GM12891 (cell line): ENCODE results near the gene GPR162.
"Not testable (repeated sequence)": the region's sequence is repeated elsewhere in the genome, so short reads cannot be mapped to it uniquely, and the experiment has no call there.

ENCODE experiments used
- DNase-seq: peaks from one replicate; pipeline ENCODE4 v3.0.0; 2011; ENCODE audit warnings: low spot score; ENCODE audit not compliant: insufficient read length
- FAIRE-seq: peaks from 2 replicates; lab custom pipeline; 2011; peaks lifted over from hg19 to GRCh38; lab: Jason Lieb, UNC
- PAX5 ChIP-seq: IDR thresholded peaks from 2 replicates; pipeline ENCODE4 v1.6.1; 2011; ENCODE audit warnings: low read length, moderate library complexity, mild to moderate bottlenecking; ENCODE audit not compliant: insufficient read depth, severe bottlenecking
- POLR2A ChIP-seq: IDR thresholded peaks from 2 replicates; pipeline ENCODE4 v1.6.1; 2011; ENCODE audit warnings: low read depth, low read length, control low read depth
- POLR2AphosphoS5 ChIP-seq: IDR thresholded peaks from 2 replicates; pipeline ENCODE4 v1.6.1; 2011; ENCODE audit warnings: low read depth, low read length, control low read depth
- POU2F2 ChIP-seq: IDR thresholded peaks from 2 replicates; pipeline ENCODE4 v1.6.1; 2011; ENCODE audit warnings: low read depth, mild to moderate bottlenecking, control low read depth, low read length, moderate library complexity
- SPI1 ChIP-seq: IDR thresholded peaks from 2 replicates; pipeline ENCODE4 v1.6.1; 2011; ENCODE audit warnings: low read depth, low read length, control low read depth
- TAF1 ChIP-seq: IDR thresholded peaks from 2 replicates; pipeline ENCODE4 v1.6.1; 2011; ENCODE audit warnings: low read depth, low read length, control low read depth

The GPR162 gene

GRCh38 chr12:6866163-6866919 lies 44.7 kb downstream of the GPR162 start:
- no peak for DNase-seq
- no peak for TF ChIP-seq POLR2AphosphoS5
- TF ChIP-seq PAX5, result no peak
- no peak for TF ChIP-seq POU2F2
- no peak for TF ChIP-seq POLR2A
- TF ChIP-seq SPI1, result no peak
- no peak for TF ChIP-seq TAF1
- no peak for FAIRE-seq

GRCh38 chr12:6866920-6867412 lies 45.3 kb downstream of the GPR162 start:
- FAIRE-seq (no peak), DNase-seq (no peak)
- TF ChIP-seq POLR2A (no peak), POLR2AphosphoS5 (no peak), TAF1 (no peak), PAX5 (no peak), SPI1 (no peak), POU2F2 (no peak)

GRCh38 chr12:6867413-6868210 lies 46.0 kb downstream of the GPR162 start, which contains the start of gene TPI1:
TPI1 (plus strand) TSS chr12:6867531; CDS start chr12:6867567, 36 bp downstream.
- DNase-seq (peak; percentile 93), FAIRE-seq (peak; percentile 97)
- peak; percentile 98 for TF ChIP-seq POLR2A
- no peak for TF ChIP-seq PAX5
- TF ChIP-seq SPI1, result no peak
- TF ChIP-seq TAF1, result peak; percentile 96
- peak; percentile 81 for TF ChIP-seq POU2F2
- TF ChIP-seq POLR2AphosphoS5, result peak; percentile 98

DNA sequence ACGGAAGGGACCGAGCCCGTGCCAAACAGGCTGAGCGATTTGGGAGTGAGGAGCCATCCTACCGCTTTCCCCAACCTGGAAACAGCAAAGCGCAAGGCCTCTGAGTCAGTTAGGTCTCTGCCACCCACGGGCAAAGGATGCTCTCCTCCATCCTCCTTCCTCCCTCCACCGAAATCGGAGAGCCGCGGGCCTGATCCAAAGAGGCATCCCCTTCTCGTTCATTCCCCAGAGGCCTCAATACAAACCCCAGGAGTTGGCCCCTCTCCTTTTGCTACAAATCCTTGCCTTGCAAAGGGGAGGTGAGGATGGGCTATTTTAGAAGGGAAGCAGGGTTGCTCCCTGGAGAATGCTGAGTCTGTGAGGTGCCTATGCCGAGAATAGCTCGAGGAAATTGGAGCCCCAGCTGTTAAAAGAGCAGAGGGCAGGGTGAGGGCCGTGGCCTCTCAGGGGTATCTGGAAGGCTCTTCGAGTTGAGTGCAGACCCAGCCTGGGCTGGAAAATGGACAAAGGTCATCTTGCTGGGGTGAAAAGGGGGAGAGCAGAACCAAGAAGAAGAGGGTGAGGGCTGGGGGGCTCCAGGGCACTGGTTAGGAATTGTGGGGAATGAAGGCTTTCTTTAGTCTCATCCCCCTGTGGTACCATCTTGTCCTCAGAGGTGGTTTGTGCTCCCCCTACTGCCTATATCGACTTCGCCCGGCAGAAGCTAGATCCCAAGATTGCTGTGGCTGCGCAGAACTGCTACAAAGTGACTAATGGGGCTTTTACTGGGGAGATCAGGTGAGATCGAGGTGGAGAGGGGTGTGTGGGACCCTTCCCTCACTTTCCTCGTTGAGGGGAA lies 46.8 kb downstream of the GPR162 start:
- TF ChIP-seq PAX5, result no peak
- no peak for TF ChIP-seq POLR2AphosphoS5
- TF ChIP-seq SPI1, result no peak
- TF ChIP-seq TAF1, result no peak
- TF ChIP-seq POU2F2, result no peak
- TF ChIP-seq POLR2A, result no peak
- FAIRE-seq, result peak; percentile 87
- no peak for DNase-seq

DNA sequence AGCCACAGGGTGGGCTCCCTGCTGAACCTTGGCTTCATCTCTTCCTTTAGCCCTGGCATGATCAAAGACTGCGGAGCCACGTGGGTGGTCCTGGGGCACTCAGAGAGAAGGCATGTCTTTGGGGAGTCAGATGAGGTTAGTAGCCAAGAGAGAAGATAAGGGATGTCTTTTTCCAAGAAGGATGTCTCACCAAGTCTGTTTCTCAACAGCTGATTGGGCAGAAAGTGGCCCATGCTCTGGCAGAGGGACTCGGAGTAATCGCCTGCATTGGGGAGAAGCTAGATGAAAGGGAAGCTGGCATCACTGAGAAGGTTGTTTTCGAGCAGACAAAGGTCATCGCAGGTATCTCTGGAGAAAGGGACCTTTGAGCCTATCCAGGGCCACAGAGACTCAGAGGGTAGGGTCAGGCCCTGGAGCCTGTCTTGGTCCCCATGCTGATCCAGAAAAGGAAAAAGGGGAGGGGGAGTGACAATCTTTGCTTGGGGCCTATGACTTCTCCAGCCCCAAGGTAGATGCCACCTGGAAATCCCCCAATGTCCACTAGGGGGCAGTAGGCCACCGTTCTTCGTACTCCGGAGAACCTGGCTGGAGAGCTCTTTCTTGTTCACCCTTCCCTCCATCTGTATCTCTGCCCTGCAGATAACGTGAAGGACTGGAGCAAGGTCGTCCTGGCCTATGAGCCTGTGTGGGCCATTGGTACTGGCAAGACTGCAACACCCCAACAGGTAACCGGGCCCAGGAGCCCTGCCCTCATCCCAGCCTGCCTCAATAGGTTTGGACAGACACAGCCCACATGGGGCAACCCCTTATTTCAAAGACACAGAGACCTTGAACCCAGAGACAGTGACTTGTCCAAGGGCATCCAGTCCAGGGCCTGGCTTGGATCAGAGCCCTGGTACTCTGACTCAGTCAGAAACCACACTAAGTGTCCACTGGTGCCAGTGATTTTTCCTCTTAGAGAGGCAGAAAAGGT lies 47.7 kb downstream of the GPR162 start:
- no peak for DNase-seq
- TF ChIP-seq SPI1, result no peak
- peak; percentile 16; the same call in 1 of the 2 replicates for TF ChIP-seq POLR2A
- peak; percentile 83 for FAIRE-seq

GRCh38 chr12:6870304-6870703 lies 48.7 kb downstream of the GPR162 start:
- DNase-seq, FAIRE-seq: not testable (repeated sequence)

- DNase-seq (no peak), FAIRE-seq (no peak)
- TF ChIP-seq POU2F2, result peak; percentile 77
- TF ChIP-seq SPI1, result no peak
- TF ChIP-seq POLR2AphosphoS5, result peak; percentile 80
- TF ChIP-seq POLR2A, result peak; percentile 63
Observed at GRCh38 chr12:6871052-6871957, 49.7 kb downstream of the GPR162 start.
